Right lobe of liver (tissue), 6 donors: Measurements from ENCODE around the gene ZBTB16. TPM values are rescaled to one million over a fixed set of nuclear protein-coding genes. Genes with fewer than 3 reads are reported as not detected.

ENCODE experiments used
- ATAC-seq, 4 donors: fragments of 200-7000 bp; cut with Tn5 transposase; one replicate each; pipeline ENCODE4 v1.9.1; 2020; ENCODE audit warnings: mild to moderate bottlenecking in 4 of 4, moderate library complexity in 4 of 4
- DNase-seq, 3 donors: peaks; one replicate each; pipeline ENCODE4 v3.0.0-alpha.2; 2020
- H3K27ac ChIP-seq, 3 donors: fragments of 200-600 bp; one replicate each; pipeline ENCODE4 v1.8.0; 2022
- H3K27me3 ChIP-seq, 2 donors: fragments of 200-600 bp; one replicate each; pipeline ENCODE4 v1.8.0; 2022
- H3K36me3 ChIP-seq, 4 donors: fragments of 200-600 bp; sonication (generic) in 1 of 4; one replicate each; pipeline versions ENCODE4 v1.5.1 to v1.8.0; 2017 to 2022; ENCODE audit warnings: control low read depth in 1 of 4
- H3K4me1 ChIP-seq, 4 donors: fragments of 200-600 bp; sonication (generic) in 1 of 4; one replicate each; pipeline versions ENCODE4 v1.5.1 to v1.8.0; 2017 to 2022; ENCODE audit warnings: control low read depth in 1 of 4
- H3K4me3 ChIP-seq, 3 donors: fragments of 200-600 bp; one replicate each; pipeline ENCODE4 v1.8.0; 2022
- H3K9me3 ChIP-seq, 4 donors: fragments of 200-600 bp; sonication (generic) in 1 of 4; one replicate each; pipeline versions ENCODE4 v1.5.1 to v1.8.0; 2017 to 2022; ENCODE audit warnings: control low read depth in 1 of 4
- POLR2A ChIP-seq: fragments of 450-650 bp; IDR thresholded peaks from one replicate; pipeline ENCODE4 v1.6.1; 2017; ENCODE audit warnings: antibody characterized with exemption, mild to moderate bottlenecking
- WGBS: methylation state at CpG from one replicate; pipeline ENCODE4 v1.1.6; 2018; ENCODE audit warnings: low coverage, low lambda C conversion rate; ENCODE audit not compliant: insufficient coverage; ENCODE audit errors: missing lambda C conversion rate; 5-methylcytosine and 5-hydroxymethylcytosine counted together
- intact Hi-C, 2 donors: fragments of 100-400 bp; cut with DNase I; formaldehyde crosslinking; loops; one replicate each; pipeline versions ENCODE4 v1.11.2 to v1.14.1; 2022
- total RNA-seq, 6 experiments: library from RNA; depleted of rRNA in 2 of 6; stranded (reverse); fragments of >200 nt in 2 of 6; fragmentation: NEBNext Ultra II Directional in 3 of 6; extraction: Animal tissue kit (Norgen Biotek cat#: 25700) in 3 of 6; gene quantifications; one replicate each; pipeline versions ENCODE4 v1.1.0 to v1.2.4, GENCODE V29; 2016 to 2023
- TF ChIP-seq, protein P1 (sequence below), 4 donors: fragments of 200-600 bp in 3 of 4; fragments of 450-650 bp in 1 of 4; IDR thresholded peaks; one replicate each; pipeline versions ENCODE4 v1.5.1 to v1.8.0; 2016 to 2022; ENCODE audit warnings: antibody characterized with exemption in 4 of 4, mild to moderate bottlenecking in 2 of 4
- donor health status: DM: no; HTN: yes; CAD: no.
- donor health status: DM: no; HTN: no; CAD: no.
- donor health status: DM: no; HTN: no; CAD: no.
- donor health status: DM: no; HTN: yes; CAD: no.
- donor health status: DM: no; HTN: yes; CAD: no.

Gene ZBTB16
- total RNA-seq, 6 experiments from 2014 or later, result 13.1 to 205 (median 52.2) TPM

DNA sequence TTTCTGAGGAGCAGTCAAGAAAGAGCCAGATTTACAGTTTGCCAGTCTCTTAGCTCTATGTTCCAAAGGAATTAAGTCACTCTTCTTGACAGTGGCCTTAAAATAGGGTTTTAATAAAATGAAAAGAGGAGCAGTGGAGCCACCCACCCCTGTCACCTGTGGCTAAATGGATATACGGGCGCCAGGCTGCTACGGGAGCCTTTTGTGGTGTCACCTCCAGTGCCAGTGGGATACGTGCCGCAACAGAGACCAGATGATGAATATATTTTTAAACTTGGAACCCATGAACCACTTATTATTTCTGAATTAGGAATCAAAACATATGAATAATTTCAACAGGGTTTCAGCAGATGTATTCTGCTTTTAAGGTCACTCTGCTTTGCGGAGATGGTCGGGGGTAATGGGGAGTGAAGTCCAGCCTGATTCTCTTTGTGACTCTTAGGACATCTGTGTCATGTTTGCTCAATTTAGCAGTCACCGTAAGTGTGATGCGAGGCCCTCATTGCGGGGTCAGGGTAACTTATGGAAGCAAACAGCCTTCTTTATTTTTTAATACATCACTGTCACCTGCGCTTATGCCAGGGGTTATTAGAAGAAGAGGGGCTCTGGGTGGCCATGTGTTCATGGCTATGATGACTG, 64.3 kb downstream of the ZBTB16 start:
- no peak for DNase-seq
- peak in 3 of 4 donors; percentile 29 to 68 (median 38) for ATAC-seq
- Histone ChIP-seq H3K36me3 (peaks cover 0 to 28% (median 16%) of the 10 kb centered on the region in 4 donors), H3K9me3 (no peaks in the 10 kb centered on the region), H3K4me3 (no peak overlapping the region), H3K27ac (peak overlapping the region in 1 of 3 donors; percentile 34), H3K27me3 (no peaks in the 10 kb centered on the region), H3K4me1 (peaks cover 0 to 73% (median 36%) of the 10 kb centered on the region in 4 donors)
- intact Hi-C loops, result no loop called here
- WGBS, result 48% methylated on average over 8 of the region's 11 CpGs
- TF ChIP-seq, protein P1, sequence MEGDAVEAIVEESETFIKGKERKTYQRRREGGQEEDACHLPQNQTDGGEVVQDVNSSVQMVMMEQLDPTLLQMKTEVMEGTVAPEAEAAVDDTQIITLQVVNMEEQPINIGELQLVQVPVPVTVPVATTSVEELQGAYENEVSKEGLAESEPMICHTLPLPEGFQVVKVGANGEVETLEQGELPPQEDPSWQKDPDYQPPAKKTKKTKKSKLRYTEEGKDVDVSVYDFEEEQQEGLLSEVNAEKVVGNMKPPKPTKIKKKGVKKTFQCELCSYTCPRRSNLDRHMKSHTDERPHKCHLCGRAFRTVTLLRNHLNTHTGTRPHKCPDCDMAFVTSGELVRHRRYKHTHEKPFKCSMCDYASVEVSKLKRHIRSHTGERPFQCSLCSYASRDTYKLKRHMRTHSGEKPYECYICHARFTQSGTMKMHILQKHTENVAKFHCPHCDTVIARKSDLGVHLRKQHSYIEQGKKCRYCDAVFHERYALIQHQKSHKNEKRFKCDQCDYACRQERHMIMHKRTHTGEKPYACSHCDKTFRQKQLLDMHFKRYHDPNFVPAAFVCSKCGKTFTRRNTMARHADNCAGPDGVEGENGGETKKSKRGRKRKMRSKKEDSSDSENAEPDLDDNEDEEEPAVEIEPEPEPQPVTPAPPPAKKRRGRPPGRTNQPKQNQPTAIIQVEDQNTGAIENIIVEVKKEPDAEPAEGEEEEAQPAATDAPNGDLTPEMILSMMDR (IDR thresholded peaks at IDR 0.05), result no peak
- no peak for TF ChIP-seq POLR2A

DNA sequence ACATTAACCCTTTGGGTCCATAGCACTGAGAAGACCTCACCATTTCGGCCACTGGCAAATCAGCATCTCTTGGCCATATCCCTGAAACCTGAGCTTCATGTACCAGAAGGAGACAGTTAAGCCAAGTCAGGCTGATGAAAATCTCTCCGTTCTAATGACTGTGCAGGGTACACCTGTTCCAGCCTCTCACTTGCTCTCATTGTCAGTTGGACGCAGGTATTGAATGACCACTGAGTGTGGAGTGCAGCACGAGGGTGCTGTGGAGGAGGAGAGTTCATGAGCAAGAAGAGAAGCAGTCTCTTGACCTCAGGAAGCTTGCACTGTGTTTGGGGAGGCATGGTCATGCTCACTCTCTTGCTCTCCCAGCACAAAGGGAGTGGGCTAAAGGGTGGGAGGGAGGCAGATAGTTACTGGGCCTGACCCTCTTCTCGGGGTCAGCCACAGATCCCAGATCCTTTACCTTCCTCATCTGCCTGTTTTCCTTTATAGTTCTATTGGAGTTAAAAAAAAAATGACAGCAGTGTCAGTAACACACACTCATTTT, 65.2 kb downstream of the ZBTB16 start:
- H3K36me3 ChIP-seq, result peaks cover 0 to 28% (median 16%) of the 10 kb centered on the region in 4 donors
- no peaks in the 10 kb centered on the region for H3K27me3 ChIP-seq
- peaks cover 0 to 78% (median 37%) of the 10 kb centered on the region in 4 donors for H3K4me1 ChIP-seq
- ATAC-seq (no peak), DNase-seq (no peak)
- no peak overlapping the region for H3K4me3 ChIP-seq
- no peak for TF ChIP-seq POLR2A
- 76% methylated on average over 3 of the region's 5 CpGs for WGBS
- no peaks in the 10 kb centered on the region for H3K9me3 ChIP-seq
- no peak overlapping the region for H3K27ac ChIP-seq
- intact Hi-C loops, result no loop called here

- intact Hi-C loops, result no loop called here
- Histone ChIP-seq H3K36me3 (peaks cover 0 to 28% (median 16%) of the 10 kb centered on the region in 4 donors), H3K27me3 (no peaks in the 10 kb centered on the region), H3K9me3 (no peaks in the 10 kb centered on the region), H3K4me1 (peaks cover 0 to 78% (median 36%) of the 10 kb centered on the region in 4 donors), H3K4me3 (no peak overlapping the region), H3K27ac (no peak overlapping the region)
- DNase-seq (peak in 1 of 3 donors; percentile 38), ATAC-seq (no peak)
- TF ChIP-seq POLR2A, result no peak
- TF ChIP-seq, protein P1 (IDR thresholded peaks at IDR 0.05), result no peak
- 96% methylated on average over 7 of the region's 7 CpGs for WGBS
Observed at GRCh38 chr11:114125531-114125930, 66.0 kb downstream of the ZBTB16 start.

- intact Hi-C loops, result no loop called here
- ATAC-seq, result no peak
- Histone ChIP-seq H3K9me3 (no peaks in the 10 kb centered on the region), H3K4me3 (no peak overlapping the region), H3K27ac (no peak overlapping the region), H3K27me3 (no peaks in the 10 kb centered on the region), H3K4me1 (peaks cover 0 to 78% (median 36%) of the 10 kb centered on the region in 4 donors), H3K36me3 (peaks cover 0 to 28% (median 16%) of the 10 kb centered on the region in 4 donors)
- no peak for TF ChIP-seq POLR2A
- TF ChIP-seq, protein P1 (IDR thresholded peaks at IDR 0.05), result no peak
- 89% methylated on average over 2 of the region's 2 CpGs for WGBS
- peak in 1 of 3 donors; percentile 10 for DNase-seq
Observed at GRCh38 chr11:114125959-114126358, 66.4 kb downstream of the ZBTB16 start.

DNA sequence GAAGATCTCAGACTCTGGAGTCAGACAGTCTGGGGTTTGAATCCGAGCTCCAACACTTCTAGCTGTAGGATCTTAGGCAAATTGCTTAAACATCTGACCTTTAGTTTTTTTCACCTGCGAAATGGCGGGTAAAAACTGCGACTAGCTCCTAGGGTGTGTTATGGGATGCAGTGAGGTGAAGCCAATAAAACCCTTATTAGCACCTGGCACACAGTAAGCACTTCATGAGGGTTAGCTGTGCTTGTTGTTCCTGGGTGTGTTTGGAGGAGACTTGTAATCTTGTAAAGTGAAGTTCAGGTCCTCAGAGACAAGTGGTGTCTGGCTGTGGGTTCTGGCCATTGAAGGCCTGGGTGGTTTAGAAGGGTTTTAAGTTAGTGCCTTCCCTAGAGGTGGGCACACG, 68.9 kb downstream of the ZBTB16 start:
- WGBS, result 73% methylated on average over 2 of the region's 5 CpGs
- no peaks in the 10 kb centered on the region for H3K9me3 ChIP-seq
- H3K27ac ChIP-seq, result peak overlapping the region in 1 of 3 donors; percentile 61
- TF ChIP-seq POLR2A, result no peak
- TF ChIP-seq, protein P1 (IDR thresholded peaks at IDR 0.05), result no peak
- no peaks in the 10 kb centered on the region for H3K27me3 ChIP-seq
- no peak overlapping the region for H3K4me3 ChIP-seq
- ATAC-seq (no peak), DNase-seq (no peak)
- peaks cover 0 to 28% (median 15%) of the 10 kb centered on the region in 4 donors for H3K36me3 ChIP-seq
- peaks cover 0 to 76% (median 35%) of the 10 kb centered on the region in 4 donors for H3K4me1 ChIP-seq
- intact Hi-C loops, result no loop called here
